OCI-LY7 (cell line): ENCODE data around the gene LSAMP. TPM values are rescaled to one million over a fixed set of nuclear protein-coding genes. Genes with fewer than 3 reads are reported as not detected.

Experiments
- BruUV-seq: library from RNA; stranded (reverse); fragments of 400-500 nt; replicated peaks from 2 replicates; lab custom pipeline; 2021; lab: Mats Ljungman, UMichigan
- CTCF ChIA-PET: fragments of 300-600 bp; sonication (Branson Sonifier 250); formaldehyde crosslinking; loops from one replicate; lab custom pipeline; 2022; ENCODE audit warnings: antibody characterized with exemption; ENCODE audit not compliant: unreplicated experiment; lab: Charles Lee
- POLR2A ChIA-PET: fragments of 300-600 bp; sonication (Branson Sonifier 250); formaldehyde crosslinking; loops from one replicate; lab custom pipeline; 2022; ENCODE audit warnings: antibody characterized with exemption; lab: Charles Lee
- DNase-seq: peaks from one replicate; pipeline ENCODE4 v3.0.0-alpha.2; 2015; ENCODE audit warnings: low spot score
- H2AFZ ChIP-seq: fragments of 200-600 bp; sonication (generic), shearing (Covaris generic); 2 replicates; pipeline ENCODE4 v1.6.1; 2014; ENCODE audit warnings: mild to moderate bottlenecking, antibody characterized with exemption, low read length, moderate library complexity
- H3K27ac ChIP-seq: fragments of 200-600 bp; sonication (generic); 2 replicates; pipeline ENCODE4 v1.5.1; 2014; ENCODE audit warnings: mixed run types, low read depth, mild to moderate bottlenecking, moderate library complexity, low read length, inconsistent platforms; ENCODE audit not compliant: poor library complexity, severe bottlenecking
- H3K36me3 ChIP-seq: fragments of 200-600 bp; sonication (generic); 2 replicates; pipeline ENCODE4 v1.6.1; 2014; ENCODE audit warnings: mild to moderate bottlenecking, antibody characterized with exemption, low read length, moderate library complexity, mixed read lengths; ENCODE audit not compliant: insufficient read depth
- H3K4me1 ChIP-seq: fragments of 200-600 bp; sonication (generic); 2 replicates; pipeline ENCODE4 v1.5.1; 2014; ENCODE audit warnings: mild to moderate bottlenecking, low read length; ENCODE audit not compliant: insufficient read depth, poor library complexity, severe bottlenecking
- H3K4me2 ChIP-seq: fragments of 200-600 bp; sonication (generic); 2 replicates; pipeline ENCODE4 v1.6.1; 2014; ENCODE audit warnings: mild to moderate bottlenecking, low read length
- H3K4me3 ChIP-seq: fragments of 200-600 bp; sonication (generic); 2 replicates; pipeline ENCODE4 v1.5.1; 2014; ENCODE audit warnings: mild to moderate bottlenecking, low read depth, low read length; ENCODE audit not compliant: poor library complexity, severe bottlenecking
- H3K79me2 ChIP-seq: fragments of 200-600 bp; sonication (generic); 2 replicates; pipeline ENCODE4 v1.6.1; 2016; ENCODE audit warnings: low read depth, mild to moderate bottlenecking, low read length, moderate library complexity, mixed read lengths; ENCODE audit not compliant: insufficient read depth
- H3K9me2 ChIP-seq: fragments of 200-600 bp; sonication (generic); 2 replicates; pipeline ENCODE4 v1.6.1; 2016; ENCODE audit warnings: mild to moderate bottlenecking, low read length, mixed read lengths; ENCODE audit not compliant: insufficient read depth
- H3K9me3 ChIP-seq: fragments of 200-600 bp; sonication (generic); 2 replicates; pipeline ENCODE4 v1.6.1; 2014; ENCODE audit warnings: mild to moderate bottlenecking, mixed run types, low read length, mixed read lengths
- H4K20me1 ChIP-seq: fragments of 200-600 bp; sonication (generic); 2 replicates; pipeline ENCODE4 v1.6.1; 2014; ENCODE audit warnings: mild to moderate bottlenecking, antibody characterized with exemption, low read length, moderate library complexity, mixed read lengths; ENCODE audit not compliant: insufficient read depth
- CTCF ChIP-seq: fragments of 200-600 bp; sonication (generic); conservative IDR thresholded peaks from 2 replicates; pipeline ENCODE4 v1.5.1; 2014; ENCODE audit warnings: mild to moderate bottlenecking, antibody characterized with exemption, low read length, moderate library complexity, mixed read lengths
- EZH2phosphoT487 ChIP-seq: fragments of 200-600 bp; sonication (generic); IDR thresholded peaks from 2 replicates; pipeline ENCODE4 v1.6.1; 2018; ENCODE audit warnings: low read depth, borderline replicate concordance, mild to moderate bottlenecking, mixed run types, antibody characterized with exemption, low read length, moderate library complexity, mixed read lengths
- intact Hi-C: fragments of 100-400 bp; cut with micrococcal nuclease; formaldehyde crosslinking; loops from one replicate; pipeline ENCODE4 v1.10.0; 2022; ENCODE audit not compliant: unreplicated experiment
- total RNA-seq, 2 experiments: library from RNA; depleted of rRNA in 1 of 2; stranded (reverse); fragments of >200 nt in 1 of 2; shearing (Covaris generic) in 1 of 2; gene quantifications; 2 replicates each; pipeline ENCODE4 v1.2.3, GENCODE V29; 2014 to 2022

The LSAMP gene
- total RNA-seq, 2 experiments from 2014 or later = 1.4 TPM; not detected in 1

- no TSS peak for BruUV-seq
- POLR2A ChIA-PET = no interaction called here
- CTCF ChIA-PET = no interaction called here
- no peak for DNase-seq
- Histone ChIP-seq H3K9me2 (no peaks in the 10 kb centered on the region), H3K4me2 (no peak overlapping the region), H2AFZ (no peak overlapping the region), H3K27ac (no peak overlapping the region), H4K20me1 (no peaks in the 10 kb centered on the region), H3K79me2 (no peaks in the 10 kb centered on the region), H3K4me3 (no peak overlapping the region), H3K9me3 (no peaks in the 10 kb centered on the region), H3K4me1 (no peaks in the 10 kb centered on the region), H3K36me3 (no peaks in the 10 kb centered on the region)
- intact Hi-C loops = no loop called here
- TF ChIP-seq CTCF = no peak
- TF ChIP-seq EZH2phosphoT487 = no peak
Measured at GRCh38 chr3:116148881-116149851, 296.1 kb downstream of the LSAMP start.

- H3K4me2 ChIP-seq = no peak overlapping the region
- TF ChIP-seq EZH2phosphoT487 = no peak
- no peak for TF ChIP-seq CTCF
- H3K4me1 ChIP-seq = no peaks in the 10 kb centered on the region
- DNase-seq = no peak
- H3K27ac ChIP-seq = no peak overlapping the region
- H2AFZ ChIP-seq = no peak overlapping the region
- no peaks in the 10 kb centered on the region for H4K20me1 ChIP-seq
- H3K9me2 ChIP-seq = no peaks in the 10 kb centered on the region
- POLR2A ChIA-PET = interaction anchor here (0.6 to 1.3 kb wide), 2 partner anchors 10 to 1835 kb away, joined by 3 to 4 read pairs; no protein-coding TSS in a partner anchor
- no peak overlapping the region for H3K4me3 ChIP-seq
- CTCF ChIA-PET = no interaction called here
- no TSS peak for BruUV-seq
- H3K79me2 ChIP-seq = no peaks in the 10 kb centered on the region
- intact Hi-C loops = no loop called here
- no peaks in the 10 kb centered on the region for H3K9me3 ChIP-seq
- H3K36me3 ChIP-seq = no peaks in the 10 kb centered on the region
Measured at GRCh38 chr3:116145613-116146012, 299.7 kb downstream of the LSAMP start.

- ChIA-PET POLR2A (interaction anchor here (1.3 kb wide), 1 partner anchor 11 kb away, joined by 3 read pairs; no protein-coding TSS in a partner anchor), CTCF (no interaction called here)
- Histone ChIP-seq H3K4me1 (no peaks in the 10 kb centered on the region), H3K27ac (no peak overlapping the region), H3K9me2 (no peaks in the 10 kb centered on the region), H2AFZ (no peak overlapping the region), H3K36me3 (no peaks in the 10 kb centered on the region), H3K4me3 (no peak overlapping the region), H4K20me1 (no peaks in the 10 kb centered on the region), H3K9me3 (no peaks in the 10 kb centered on the region), H3K4me2 (no peak overlapping the region), H3K79me2 (no peaks in the 10 kb centered on the region)
- intact Hi-C loops = no loop called here
- no TSS peak for BruUV-seq
- TF ChIP-seq EZH2phosphoT487 (no peak), CTCF (no peak)
- no peak for DNase-seq
Measured at GRCh38 chr3:116141724-116142123, 303.6 kb downstream of the LSAMP start.
